Measurements from ENCODE around the gene LRRC61.
"Not testable (repeated sequence)": the region's sequence is repeated elsewhere in the genome, so short reads cannot be mapped to it uniquely, and the experiment has no call there.

Gene LRRC61, protein sequence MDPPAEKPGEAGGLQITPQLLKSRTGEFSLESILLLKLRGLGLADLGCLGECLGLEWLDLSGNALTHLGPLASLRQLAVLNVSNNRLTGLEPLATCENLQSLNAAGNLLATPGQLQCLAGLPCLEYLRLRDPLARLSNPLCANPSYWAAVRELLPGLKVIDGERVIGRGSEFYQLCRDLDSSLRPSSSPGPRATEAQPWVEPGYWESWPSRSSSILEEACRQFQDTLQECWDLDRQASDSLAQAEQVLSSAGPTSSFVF

DNA sequence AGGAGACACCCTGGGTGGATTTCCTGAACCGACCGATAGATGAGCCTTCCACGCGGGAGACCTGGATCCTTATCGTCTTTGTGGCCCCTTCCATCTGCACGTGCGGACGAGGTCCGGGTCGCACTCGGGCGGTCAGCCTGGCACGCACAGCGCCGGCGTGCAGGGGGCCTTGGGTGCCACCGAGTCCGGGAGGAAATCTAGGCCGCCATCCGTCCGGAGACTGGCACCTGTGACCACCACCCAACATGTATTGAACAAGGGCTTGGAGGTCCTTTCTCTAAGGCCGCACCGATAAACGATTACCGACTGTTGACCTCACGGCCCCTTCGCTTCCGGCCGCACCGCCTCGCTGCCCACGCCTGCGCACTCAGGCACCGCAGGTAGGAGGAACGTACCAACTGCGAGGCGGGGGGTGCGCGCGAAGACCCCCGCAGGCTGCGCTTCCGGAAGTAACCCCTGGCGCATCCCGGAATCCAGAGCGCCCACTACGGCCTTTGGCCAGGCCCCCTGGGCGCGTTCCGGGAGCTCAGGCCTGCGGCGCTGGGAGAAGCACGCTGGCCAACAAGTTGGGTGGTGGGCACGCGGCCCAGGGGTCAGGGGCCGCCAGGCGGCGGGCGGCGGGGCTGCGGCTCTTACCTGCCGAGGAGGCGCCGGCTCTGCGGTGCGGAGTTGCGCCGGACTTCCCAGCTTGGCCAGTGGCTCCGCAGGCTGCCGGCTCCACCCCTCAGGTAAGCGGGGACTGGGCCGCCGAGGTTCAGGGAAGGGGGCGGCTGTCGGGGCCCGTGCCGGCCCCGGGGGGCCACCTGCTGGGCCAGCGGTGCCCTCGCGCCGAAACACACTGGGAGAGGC lies at the start of gene LRRC61, which contains the start of gene ACTR3C:
Gene LRRC61 (plus strand): TSS at position 523 of the 849 bp plus-strand sequence. CDS start 13,507 bp downstream, outside the sequence.
Gene ACTR3C (minus strand): TSS at position 713 of the 849 bp plus-strand sequence. CDS start 28,249 bp downstream, outside the sequence.
- peak; percentile 32 to 46 for DNase-seq (ENCODE audit: low read depth in 2 of 2)

DNA sequence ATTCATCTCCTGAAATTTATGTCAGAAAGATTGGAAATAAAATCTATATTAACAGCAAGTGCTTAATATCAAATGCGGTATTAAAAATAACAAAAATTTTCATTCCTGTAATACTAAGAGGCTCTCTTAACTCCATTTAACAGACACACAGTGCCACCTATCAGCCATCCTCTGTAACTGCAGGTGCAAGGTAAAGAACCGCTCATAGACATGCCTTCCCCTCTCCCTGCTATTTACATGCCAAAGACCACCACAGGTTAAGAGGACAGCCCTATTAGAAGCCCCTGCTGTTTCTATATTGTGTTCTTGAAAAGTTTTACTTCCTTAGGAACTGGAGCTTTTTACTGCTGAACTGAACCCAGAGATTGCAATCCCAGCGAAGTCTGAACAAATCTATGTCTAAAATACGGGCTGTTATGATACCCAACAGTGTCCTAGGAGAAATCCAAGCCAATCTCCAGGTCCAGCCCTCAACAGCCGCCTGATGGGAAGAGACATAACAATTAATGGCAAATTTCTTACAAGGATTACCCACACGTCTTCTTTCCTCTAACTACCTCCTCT lies 46.9 kb upstream of the LRRC61 start:
- DNase-seq (ENCODE audit: low read depth in 2 of 2) = not testable (repeated sequence)

DNA sequence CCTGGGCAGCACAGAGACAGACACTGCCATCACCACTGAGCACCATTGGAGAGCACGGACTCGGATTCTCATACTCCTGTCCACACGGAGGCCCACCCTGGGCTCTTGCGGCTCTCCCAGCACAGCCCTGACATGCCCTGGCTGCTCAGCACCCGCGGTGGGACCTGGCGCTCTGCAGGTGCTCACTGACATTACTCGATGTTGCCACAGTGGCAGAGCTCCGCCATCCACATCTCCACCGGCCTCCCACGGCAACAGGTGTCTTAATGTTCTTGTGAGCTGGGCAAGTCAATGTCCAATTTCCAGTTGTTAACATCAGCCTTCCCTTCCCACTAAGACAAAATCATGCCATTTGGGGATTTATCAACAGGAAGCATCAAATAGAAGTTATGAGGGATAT lies 44.8 kb upstream of the LRRC61 start:
- DNase-seq (ENCODE audit: low read depth in 2 of 2) = not testable (repeated sequence)

DNA sequence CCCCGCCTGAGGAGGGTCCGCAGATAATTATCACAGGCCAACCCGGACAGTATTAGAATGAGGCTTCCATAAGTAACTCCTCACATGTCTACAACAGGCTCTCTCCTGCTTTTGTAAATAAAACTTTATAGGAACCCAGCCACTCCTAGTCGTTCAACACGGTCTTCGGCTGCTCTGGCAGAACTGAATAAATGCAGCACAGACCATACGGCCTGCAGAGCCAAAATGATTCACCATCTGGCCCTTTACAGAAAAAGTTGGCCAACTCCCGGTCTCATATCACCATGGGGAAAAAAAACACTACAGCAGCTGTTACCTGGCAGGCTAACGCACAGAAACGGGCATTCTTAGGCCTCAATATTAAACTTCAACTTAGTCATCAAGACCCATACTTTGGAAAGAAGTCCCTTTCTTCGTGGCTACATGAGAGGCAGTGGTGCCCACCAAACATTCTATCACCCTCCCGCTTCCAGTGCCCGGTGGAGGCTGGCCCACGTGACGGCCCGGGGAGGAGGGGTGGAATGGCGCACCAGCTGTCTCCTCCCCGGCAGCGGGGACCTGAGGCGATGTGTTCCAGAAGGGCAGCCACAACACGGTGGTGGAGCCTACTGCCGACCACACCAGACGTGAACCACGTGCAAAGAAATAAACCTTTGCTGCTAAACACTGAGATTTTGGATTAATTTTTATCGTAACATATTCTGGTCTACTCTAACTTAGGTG lies 41.3 kb upstream of the LRRC61 start:
- DNase-seq (ENCODE audit: low read depth in 2 of 2) = not testable (repeated sequence)

DNA sequence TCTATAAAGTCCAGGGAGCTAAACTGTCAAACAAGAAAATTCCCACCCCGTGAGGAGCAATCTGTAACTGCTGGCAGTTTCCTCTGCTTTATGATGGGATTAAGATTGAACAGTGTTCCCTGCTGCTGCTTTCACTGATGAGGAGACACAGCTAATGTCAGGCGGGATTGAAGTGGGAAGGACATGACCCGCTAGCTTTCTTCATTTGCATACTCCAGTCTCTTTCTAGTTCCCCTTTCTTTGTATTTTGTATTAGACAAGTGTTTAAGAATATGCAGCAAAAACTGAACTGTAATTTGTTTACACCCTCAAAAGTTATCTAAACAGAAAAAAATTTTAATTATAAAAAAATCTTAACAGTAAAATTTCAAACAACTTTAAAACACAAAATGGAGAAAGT lies 40.0 kb upstream of the LRRC61 start:
- not testable (repeated sequence) for DNase-seq (ENCODE audit: low read depth in 2 of 2)

DNA sequence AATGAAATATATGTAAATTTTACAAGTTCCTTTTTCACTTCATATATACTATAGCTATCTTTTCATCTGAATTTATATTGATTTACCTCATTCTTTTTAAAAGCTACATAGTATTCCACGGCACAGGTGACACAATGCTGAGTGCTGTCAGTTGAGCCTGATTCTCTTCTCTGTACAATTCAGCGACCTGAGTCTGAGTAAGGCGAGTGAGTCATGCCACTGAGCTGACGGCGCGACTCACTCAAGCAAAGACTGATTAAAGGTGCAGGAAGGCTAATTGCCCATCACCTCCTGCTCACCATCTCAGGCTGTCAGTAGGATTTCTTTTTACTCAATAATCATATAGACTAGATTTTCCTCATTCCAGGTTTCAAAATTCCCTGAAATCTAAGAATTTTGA lies 39.5 kb upstream of the LRRC61 start:
- not testable (repeated sequence) for DNase-seq (ENCODE audit: low read depth in 2 of 2)

DNA sequence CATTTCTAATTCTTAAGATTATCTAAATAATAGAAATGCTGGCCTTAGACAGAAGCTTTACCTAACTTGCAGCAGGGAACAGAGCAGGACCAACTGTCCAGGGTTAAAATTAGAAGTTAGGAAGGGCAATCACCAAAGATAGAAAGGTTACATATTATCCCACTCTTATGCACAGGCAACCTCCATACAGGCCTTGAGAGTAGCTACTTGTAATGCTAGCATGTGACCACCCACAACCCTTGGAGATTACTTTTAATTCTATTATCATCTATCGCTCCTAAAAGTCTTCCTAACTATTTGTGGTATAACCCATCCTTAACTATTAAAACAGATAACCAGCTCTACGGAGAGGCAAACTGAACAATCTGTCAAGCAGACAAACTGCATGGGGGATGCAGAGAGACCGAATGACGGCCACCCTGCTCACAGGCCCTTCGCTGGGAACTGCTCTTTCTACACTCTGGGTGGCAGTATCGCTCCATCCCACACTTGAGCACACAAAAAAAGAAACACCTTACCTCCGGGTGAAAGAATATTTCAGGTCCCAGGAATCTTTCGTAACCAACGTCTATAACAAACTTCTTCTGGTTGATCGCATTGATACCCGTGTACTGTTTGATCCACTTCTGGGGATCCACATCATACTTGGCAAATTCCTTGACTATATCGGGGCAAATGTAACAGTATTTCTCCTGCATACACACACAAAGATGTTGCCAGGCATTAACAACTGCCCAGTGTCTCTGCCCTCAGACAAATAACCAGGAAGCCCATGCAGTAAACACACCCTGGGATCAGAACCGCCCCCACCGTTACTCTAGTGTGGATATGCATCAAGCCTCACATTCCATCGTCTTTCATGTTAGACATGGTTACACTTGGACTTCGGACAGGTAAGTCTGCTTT lies 37.1 kb upstream of the LRRC61 start:
- DNase-seq (ENCODE audit: low read depth in 2 of 2) = not testable (repeated sequence)

DNA sequence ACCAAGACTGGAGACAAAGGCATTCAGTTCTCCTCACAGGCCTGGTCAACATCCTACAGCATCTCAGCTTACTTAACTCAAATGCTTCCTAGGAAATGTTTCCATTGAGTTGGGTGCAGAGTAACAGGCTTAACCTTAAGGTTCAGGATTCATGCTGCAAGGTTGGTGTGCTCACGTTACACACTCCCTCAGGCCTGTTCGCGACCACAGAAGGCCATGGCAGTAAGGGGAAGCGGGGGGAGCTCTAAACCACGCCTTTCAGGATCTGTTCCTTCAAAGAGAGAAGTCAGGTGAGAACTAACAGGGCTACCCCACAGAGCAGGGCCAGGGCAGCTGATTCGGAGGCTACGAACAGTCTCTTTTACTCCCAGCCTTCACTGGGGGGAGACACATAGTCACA lies 35.3 kb upstream of the LRRC61 start:
- DNase-seq (ENCODE audit: low read depth in 2 of 2) = not testable (repeated sequence)

DNA sequence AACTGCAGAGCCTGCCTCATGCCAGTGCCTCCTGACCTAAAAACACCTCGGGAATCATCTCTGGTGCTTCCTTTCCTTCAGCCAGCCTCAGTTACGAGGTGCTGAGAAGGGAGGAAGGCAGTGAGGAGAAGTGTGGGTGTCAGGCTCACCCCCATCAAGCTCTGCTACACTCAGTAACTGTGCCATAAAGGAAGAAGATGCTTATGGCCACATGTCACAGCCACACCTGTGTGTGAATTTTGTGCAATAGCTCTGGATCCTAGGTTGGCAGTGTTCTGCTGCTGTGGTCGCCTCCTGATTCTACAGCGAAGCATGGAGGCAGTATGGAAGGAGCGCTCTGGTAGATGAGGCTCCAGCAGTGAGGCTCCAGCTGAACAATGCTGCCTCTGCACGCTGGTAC lies 34.3 kb upstream of the LRRC61 start:
- DNase-seq (ENCODE audit: low read depth in 2 of 2) = not testable (repeated sequence)

DNA sequence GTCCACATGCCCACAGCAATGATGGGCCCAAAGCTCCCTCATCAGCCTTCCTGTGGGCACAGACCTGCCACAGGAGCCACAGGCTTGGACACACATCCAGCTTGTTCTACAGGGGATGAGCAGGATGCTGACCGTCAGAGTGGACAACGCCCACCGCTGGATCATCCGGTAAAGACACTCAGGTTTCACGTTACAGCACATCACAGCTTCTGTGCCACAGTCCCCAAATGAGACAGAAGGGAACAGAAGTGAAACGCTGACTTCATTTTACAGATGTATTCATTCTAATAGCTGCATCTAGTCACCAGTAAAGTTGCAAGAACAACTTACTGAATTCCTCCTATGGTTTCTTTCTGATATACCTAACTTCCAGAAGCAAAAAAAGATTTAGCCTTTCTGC lies 32.8 kb upstream of the LRRC61 start:
- not testable (repeated sequence) for DNase-seq (ENCODE audit: low read depth in 2 of 2)

DNA sequence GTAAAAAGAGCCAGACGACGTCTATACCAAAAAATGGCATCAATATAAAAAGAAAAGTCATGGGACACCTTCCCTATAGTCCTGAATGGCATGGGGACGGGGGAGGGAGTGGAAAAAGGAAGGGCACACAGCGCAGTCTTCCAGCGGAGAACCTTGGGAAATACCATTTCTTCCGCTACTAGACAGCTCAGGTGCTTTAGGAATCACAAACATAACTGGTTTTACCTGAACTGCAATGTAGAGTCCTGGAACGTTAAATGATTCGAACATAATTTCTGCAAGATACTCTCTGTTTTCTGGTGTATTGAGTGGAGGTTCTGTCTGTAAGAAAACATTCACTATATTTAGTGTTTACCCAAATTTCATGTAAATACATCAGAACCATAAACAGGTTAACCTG lies 28.1 kb upstream of the LRRC61 start:
- DNase-seq (ENCODE audit: low read depth in 2 of 2) = not testable (repeated sequence)

DNA sequence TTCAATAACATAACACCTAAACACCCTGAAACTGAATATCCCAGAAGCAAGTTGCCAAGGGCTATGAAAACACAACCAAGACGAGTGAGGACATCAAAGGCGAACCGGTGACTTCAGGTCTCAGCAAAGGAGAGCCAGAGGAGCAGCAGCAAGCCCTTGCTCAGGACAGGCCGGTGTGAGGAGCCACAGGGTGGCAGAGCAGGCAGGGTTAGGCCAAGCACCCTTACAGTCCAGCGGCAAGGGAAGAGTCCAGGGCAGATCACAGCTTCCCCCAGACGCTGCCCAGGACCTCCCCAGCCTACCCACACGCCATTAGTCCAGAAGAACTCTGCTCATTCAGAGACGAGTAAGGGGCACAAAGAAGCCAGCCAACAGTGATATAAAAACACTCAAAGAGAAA lies 27.5 kb upstream of the LRRC61 start:
- not testable (repeated sequence) for DNase-seq (ENCODE audit: low read depth in 2 of 2)

DNA sequence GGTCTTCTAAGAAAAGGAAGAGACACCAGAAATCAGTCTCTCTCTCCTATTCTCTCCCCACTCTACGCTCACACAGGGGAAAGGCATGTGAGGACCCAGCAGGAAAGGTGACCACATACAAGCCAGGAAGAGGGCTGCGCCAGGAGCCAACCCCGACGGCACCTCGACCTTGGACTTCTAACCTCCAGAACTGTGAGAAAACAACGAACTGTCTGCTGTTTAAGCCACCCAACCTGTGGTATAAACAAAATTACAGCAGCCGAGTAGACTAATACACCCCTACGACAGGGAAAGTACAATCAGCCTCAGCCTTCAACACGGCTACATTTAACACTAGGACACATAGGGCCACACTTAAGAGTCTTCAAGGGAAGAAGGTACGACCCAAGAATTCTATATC lies 26.4 kb upstream of the LRRC61 start:
- not testable (repeated sequence) for DNase-seq (ENCODE audit: low read depth in 2 of 2)

DNA sequence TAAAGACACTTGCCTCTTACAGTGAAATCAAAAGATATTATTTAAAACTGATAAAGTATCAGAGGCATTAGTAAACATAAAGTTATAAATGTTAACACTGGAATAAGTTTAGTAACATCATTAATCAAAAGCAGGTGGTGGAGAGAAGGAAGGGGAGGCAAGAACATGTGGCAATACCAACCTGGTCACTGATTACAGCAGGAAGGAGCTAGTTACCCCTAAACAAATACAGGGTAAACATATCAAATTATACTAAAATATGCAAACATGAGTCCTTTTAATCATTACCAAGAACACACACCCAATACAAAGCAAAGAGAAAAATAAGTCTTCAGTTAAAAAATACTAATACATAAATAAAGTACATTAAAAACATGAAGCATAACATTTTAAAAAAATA lies 25.2 kb upstream of the LRRC61 start:
- DNase-seq (ENCODE audit: low read depth in 2 of 2) = not testable (repeated sequence)

DNA sequence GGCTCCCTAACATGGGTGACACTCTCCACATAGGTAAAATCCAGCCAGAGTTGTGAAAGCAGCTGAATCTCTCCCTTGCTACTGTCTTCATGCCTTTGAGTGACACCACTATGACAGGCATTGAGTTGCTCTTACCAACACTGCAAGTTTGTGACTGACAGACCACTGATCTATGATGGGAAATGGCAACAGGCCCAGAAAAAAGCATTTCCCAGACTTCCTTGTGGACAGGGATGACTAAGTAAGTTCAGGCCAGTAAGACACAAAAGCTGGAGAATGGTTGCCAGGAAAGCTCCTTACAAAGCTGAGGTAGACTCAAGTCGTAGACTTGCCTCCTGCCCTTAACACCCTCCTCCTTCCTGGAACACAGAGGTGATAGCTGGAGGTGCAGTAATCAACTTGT lies 20.2 kb upstream of the LRRC61 start:
- not testable (repeated sequence) for DNase-seq (ENCODE audit: low read depth in 2 of 2)

DNA sequence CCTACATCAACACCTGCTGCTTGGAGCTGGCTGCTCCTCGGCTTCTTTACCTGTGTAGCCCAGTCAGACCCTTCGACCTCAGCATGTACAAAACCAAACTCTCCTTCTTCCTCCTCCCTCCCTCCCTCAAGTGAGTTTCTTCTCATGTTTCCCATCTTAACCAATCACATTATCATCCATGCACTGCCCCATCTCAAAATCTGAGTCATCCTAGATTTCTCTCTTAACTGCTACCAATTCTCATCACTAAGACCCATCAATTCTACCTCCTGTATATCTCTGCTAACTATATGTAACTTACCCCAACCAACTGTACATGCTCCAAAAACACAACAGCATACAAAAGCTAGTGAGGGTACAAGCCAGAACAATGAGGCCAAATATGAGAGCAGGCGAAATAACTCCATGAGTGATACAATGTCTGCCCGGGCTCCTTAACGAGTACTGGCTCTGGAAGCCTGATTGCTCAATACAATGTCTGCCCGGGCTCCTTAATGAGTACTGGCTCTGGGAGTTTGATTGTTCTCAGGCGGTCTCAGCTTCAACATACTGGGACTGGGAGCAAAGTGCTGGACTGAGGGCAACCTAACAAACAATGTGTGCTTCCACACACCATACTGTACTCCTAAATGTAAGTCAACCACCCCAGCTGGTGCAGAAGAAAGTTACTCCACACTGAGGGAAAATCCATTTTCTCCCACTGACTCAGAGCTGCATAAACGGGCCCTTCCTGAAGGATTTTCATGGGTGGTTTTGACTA lies 18.5 kb upstream of the LRRC61 start:
- not testable (repeated sequence) for DNase-seq (ENCODE audit: low read depth in 2 of 2)

DNA sequence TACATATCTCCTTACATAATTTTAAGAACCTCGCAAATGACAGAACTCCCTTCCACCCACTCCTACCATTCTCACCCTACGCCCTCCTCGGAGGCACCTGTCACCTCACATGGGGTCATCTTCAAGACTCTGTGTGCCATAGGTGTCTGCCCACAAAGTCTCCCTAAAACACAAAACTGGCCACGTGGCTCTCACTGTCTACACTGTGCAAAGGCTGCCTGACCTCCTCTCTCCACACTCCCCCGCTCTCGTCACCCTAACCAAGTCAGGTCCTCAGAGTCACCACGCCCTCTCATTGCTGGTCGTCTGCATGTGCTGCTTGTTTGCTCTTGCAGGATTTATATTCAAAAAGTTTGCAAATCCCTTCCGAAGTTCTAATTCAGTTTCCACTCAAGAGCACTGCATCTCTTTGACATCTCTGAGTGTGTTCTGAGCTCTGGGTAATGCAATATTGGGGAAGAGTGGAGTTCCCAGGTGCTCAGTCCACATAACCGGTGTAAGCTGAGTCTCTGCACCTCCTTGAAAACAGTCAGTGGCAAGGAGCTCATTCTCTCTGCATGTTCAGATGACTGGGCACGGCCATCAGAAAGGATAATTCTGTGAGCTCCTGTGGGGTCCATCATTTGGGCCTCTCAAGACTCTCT lies 17.8 kb upstream of the LRRC61 start:
- not testable (repeated sequence) for DNase-seq (ENCODE audit: low read depth in 2 of 2)

DNA sequence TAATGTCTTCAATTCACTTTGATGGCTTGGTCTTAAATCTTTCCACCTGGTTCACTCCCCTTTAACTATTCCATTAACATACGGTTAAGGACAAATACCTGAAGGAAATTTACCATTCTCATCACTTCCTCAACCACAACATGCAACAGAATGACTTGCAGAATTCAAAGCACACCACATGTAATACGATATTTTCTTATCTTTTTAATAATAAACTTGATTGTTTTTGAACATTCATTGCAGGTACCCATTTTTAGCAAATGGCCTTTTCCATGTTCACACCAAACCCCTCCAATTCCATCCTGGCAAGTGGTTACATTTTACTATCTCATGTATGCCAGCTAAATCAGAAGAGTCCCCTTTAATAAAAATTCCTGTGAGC lies 17.3 kb upstream of the LRRC61 start:
- DNase-seq (ENCODE audit: low read depth in 2 of 2) = not testable (repeated sequence)

DNA sequence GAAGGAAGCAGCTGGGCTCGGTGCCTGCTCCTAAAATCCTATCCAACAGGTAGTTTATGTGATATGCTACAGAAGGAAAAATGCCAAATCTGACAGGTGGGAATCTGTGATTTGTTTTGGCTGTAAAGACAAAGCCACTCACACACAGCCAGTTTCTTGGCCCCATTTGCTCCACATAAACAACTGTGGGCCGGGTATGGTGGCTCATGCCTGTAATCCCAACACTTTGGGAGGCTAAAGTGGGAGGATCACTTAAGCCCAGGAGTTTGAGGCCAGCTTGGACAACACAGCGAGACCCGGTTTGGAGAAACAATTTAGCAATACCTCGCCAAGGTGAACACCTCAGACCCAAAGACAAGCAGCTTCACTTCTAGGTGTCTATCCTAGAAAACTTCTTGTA lies 16.8 kb upstream of the LRRC61 start:
- DNase-seq (ENCODE audit: low read depth in 2 of 2) = not testable (repeated sequence)

Data from stimulated activated CD8-positive, alpha-beta memory T cell treated with anti-CD3 and anti-CD28 coated beads, Interleukin-15, amount 100 ng/mL, for 4 hours (primary cell).